MCF 10A (cell line): ENCODE measurements around the gene RFX1. TPM values are rescaled to one million over a fixed set of nuclear protein-coding genes. Genes with fewer than 3 reads are reported as not detected.

Experiments used
- BruUV-seq: library from RNA; stranded (reverse); fragments of 400-500 nt; replicated peaks from 2 replicates; lab custom pipeline; 2021; lab: Mats Ljungman, UMichigan
- CTCF ChIA-PET: fragments of 300-600 bp; sonication (Branson Sonifier 250); formaldehyde crosslinking; extraction: SDS; loops from one replicate; lab custom pipeline; 2021; ENCODE audit warnings: antibody characterized with exemption, inconsistent platforms; lab: Yijun Ruan, JAX
- POLR2A ChIA-PET: fragments of 300-600, 350-650 bp; sonication (Branson Sonifier 250); formaldehyde crosslinking; extraction: SDS; loops from one replicate; lab custom pipeline; 2020; ENCODE audit warnings: antibody characterized with exemption, inconsistent platforms; lab: Yijun Ruan, JAX
- DNase-seq: peaks from one replicate; pipeline ENCODE4 v3.0.0-alpha.2; 2018; ENCODE audit not compliant: unreplicated experiment
- H3K27ac Mint-ChIP-seq: one replicate; pipeline ENCODE4 v1.8.0; 2022; ENCODE audit warnings: mild to moderate bottlenecking, low read depth, mixed read lengths; ENCODE audit not compliant: unreplicated experiment
- H3K27me3 Mint-ChIP-seq: one replicate; pipeline ENCODE4 v1.8.0; 2022; ENCODE audit warnings: mixed read lengths; ENCODE audit not compliant: insufficient read depth, unreplicated experiment
- H3K36me3 Mint-ChIP-seq: one replicate; pipeline ENCODE4 v1.8.0; 2022; ENCODE audit warnings: mild to moderate bottlenecking, moderate library complexity, mixed read lengths; ENCODE audit not compliant: insufficient read depth, unreplicated experiment
- H3K4me1 Mint-ChIP-seq: one replicate; pipeline ENCODE4 v1.8.0; 2022; ENCODE audit warnings: mixed read lengths; ENCODE audit not compliant: insufficient read depth, unreplicated experiment
- H3K4me3 Mint-ChIP-seq: one replicate; pipeline ENCODE4 v1.8.0; 2022; ENCODE audit warnings: mild to moderate bottlenecking, moderate library complexity, mixed read lengths; ENCODE audit not compliant: unreplicated experiment
- H3K9me3 Mint-ChIP-seq: one replicate; pipeline ENCODE4 v1.8.0; 2022; ENCODE audit warnings: mixed read lengths; ENCODE audit not compliant: unreplicated experiment
- CTCF ChIP-seq: fragments of 200-600 bp; IDR thresholded peaks from one replicate; pipeline ENCODE4 v1.8.0; 2022; ENCODE audit warnings: antibody characterized with exemption, mild to moderate bottlenecking; ENCODE audit not compliant: unreplicated experiment
- intact Hi-C: fragments of 100-400 bp; cut with micrococcal nuclease; formaldehyde crosslinking; loops from 2 replicates; pipeline ENCODE4 v1.14.1; 2022
- total RNA-seq: library from RNA; stranded (reverse); gene quantifications from 2 replicates; pipeline ENCODE4 v1.2.3, GENCODE V29; 2022

The RFX1 gene
- total RNA-seq, 1 experiment from 2014 or later: 16.8 TPM

- TF ChIP-seq CTCF: no peak
- Mint-ChIP-seq H3K9me3 (no peaks in the 10 kb centered on the region), H3K27ac (no peak overlapping the region), H3K27me3 (no peaks in the 10 kb centered on the region), H3K4me1 (no peaks in the 10 kb centered on the region), H3K36me3 (peaks cover 74% of the 10 kb centered on the region), H3K4me3 (no peak overlapping the region)
- DNase-seq: no peak
- BruUV-seq: no TSS peak
- intact Hi-C loops: no loop called here
- ChIA-PET POLR2A (no interaction called here), CTCF (interaction anchor here (1.1 kb wide), 1 partner anchor 10 kb away, joined by 4 read pairs; no protein-coding TSS in a partner anchor)
Measured at GRCh38 chr19:13914777-13915176, 91.3 kb downstream of the RFX1 start.

GRCh38 chr19:13913352-13913751 is 92.8 kb downstream of the RFX1 start:
- H3K4me1 Mint-ChIP-seq: no peaks in the 10 kb centered on the region
- H3K27ac Mint-ChIP-seq: no peak overlapping the region
- H3K27me3 Mint-ChIP-seq: no peaks in the 10 kb centered on the region
- no peak for DNase-seq
- ChIA-PET POLR2A (interaction anchor here (0.7 kb wide), 1 partner anchor 26 kb away, joined by 3 read pairs; no protein-coding TSS in a partner anchor), CTCF (no interaction called here)
- no peaks in the 10 kb centered on the region for H3K9me3 Mint-ChIP-seq
- intact Hi-C loops: no loop called here
- peaks cover 75% of the 10 kb centered on the region for H3K36me3 Mint-ChIP-seq
- TF ChIP-seq CTCF: no peak
- no TSS peak for BruUV-seq
- H3K4me3 Mint-ChIP-seq: no peak overlapping the region

Other genes with a start within 250 kb of the RFX1 start
- gene MRI1, start 241.8 kb downstream of the RFX1 start, total RNA-seq: 24.8 and 27.0 TPM in 2 replicates
- 89.0 and 101 TPM in 2 replicates for gene C19orf53, start 231.9 kb downstream of the RFX1 start, total RNA-seq
- 9.2 and 9.4 TPM in 2 replicates for gene ZSWIM4, start 210.9 kb downstream of the RFX1 start, total RNA-seq
- not detected in 2 replicates for gene NANOS3, start 129.2 kb downstream of the RFX1 start, total RNA-seq
- gene BRME1, start 100.2 kb downstream of the RFX1 start, total RNA-seq: 0.75 and 1.8 TPM in 2 replicates
- 36.7 and 37.1 TPM in 2 replicates for gene CC2D1A, start 100.1 kb downstream of the RFX1 start, total RNA-seq
- 0.25 and 0.51 TPM in 2 replicates for gene PODNL1, start 67.9 kb downstream of the RFX1 start, total RNA-seq
- 17.6 and 19.3 TPM in 2 replicates for gene DCAF15, start 53.8 kb downstream of the RFX1 start, total RNA-seq
- not detected in 2 replicates for gene RLN3, start 21.8 kb upstream of the RFX1 start, total RNA-seq
- gene IL27RA, start 25.4 kb upstream of the RFX1 start, total RNA-seq: 1.7 and 2.7 TPM in 2 replicates
- not detected in 2 replicates for gene PALM3, start 55.8 kb upstream of the RFX1 start, total RNA-seq
- gene MISP3, start 66.5 kb upstream of the RFX1 start, total RNA-seq: 0.32 and 0.54 TPM in 2 replicates
- gene C19orf67, start 79.5 kb upstream of the RFX1 start, total RNA-seq: not detected in 2 replicates
- 12.9 and 19.8 TPM in 2 replicates for gene SAMD1, start 84.4 kb upstream of the RFX1 start, total RNA-seq
- gene PRKACA, start 111.4 kb upstream of the RFX1 start, total RNA-seq: 44.7 and 49.8 TPM in 2 replicates
- 6.5 and 7.0 TPM in 2 replicates for gene ASF1B, start 130.3 kb upstream of the RFX1 start, total RNA-seq
- gene ADGRL1, start 199.8 kb upstream of the RFX1 start, total RNA-seq: 13.0 and 15.9 TPM in 2 replicates